ENCODE measurements around the gene JAKMIP3. TPM values are rescaled to one million over a fixed set of nuclear protein-coding genes. Genes with fewer than 3 reads are reported as not detected.

The JAKMIP3 gene
- total RNA-seq, 1 experiment from 2014 or later: 0.17 TPM

- TF ChIP-seq YY1 (IDR thresholded peaks at IDR 0.05; ENCODE audit: extremely low read depth, insufficient replicate concordance, low read depth, low read length): no peak
- no peak for TF ChIP-seq RAD21 (IDR thresholded peaks at IDR 0.05; ENCODE audit: low read depth)
- TF ChIP-seq CBX3 (IDR thresholded peaks at IDR 0.05; ENCODE audit: low read depth): no peak
- no peak for TF ChIP-seq SP1 (IDR thresholded peaks at IDR 0.05; ENCODE audit: low read depth)
- no peak for TF ChIP-seq ZFX (IDR thresholded peaks at IDR 0.05)
Measured at GRCh38 chr10:132099389-132100090, 33.8 kb downstream of the JAKMIP3 start (continued).

- H3K79me2 ChIP-seq (ENCODE audit: insufficient read depth, low read length): no peaks in the 10 kb centered on the region
- H3K9ac ChIP-seq (ENCODE audit: low read length): no peak overlapping the region
- H3K27ac ChIP-seq (ENCODE audit: low read depth, low read length): no peak overlapping the region
- H3K9me2 ChIP-seq (ENCODE audit: insufficient read depth): no peaks in the 10 kb centered on the region
- H3K27me3 ChIP-seq (ENCODE audit: insufficient read depth, low read length): no peaks in the 10 kb centered on the region
- intact Hi-C loops (cut with micrococcal nuclease): no loop called here
- H4K20me1 ChIP-seq (ENCODE audit: insufficient read depth): no peaks in the 10 kb centered on the region
- ATAC-seq: no peak
- DNase-seq (ENCODE audit: low read depth, low spot score): no peak
- H3K9me3 ChIP-seq (ENCODE audit: control insufficient read depth in 1 of 2, insufficient read depth in 1 of 2, low read depth in 1 of 2, low read length in 2 of 2): no peaks in the 10 kb centered on the region
- H3K36me3 ChIP-seq (ENCODE audit: control insufficient read depth in 1 of 2, insufficient read depth in 2 of 2, low read length in 2 of 2): no peaks in the 10 kb centered on the region
- H3K4me1 ChIP-seq (ENCODE audit: control insufficient read depth in 1 of 2, insufficient read depth in 2 of 2, low read length in 2 of 2): peaks cover 15 to 18% of the 10 kb centered on the region in 2 experiments
- no TSS peak for BruUV-seq (replicated peaks)
- RAD21 ChIA-PET (ENCODE audit: low non-redundant PET in 1 of 2, low total read pairs in 2 of 2, uncharacterized antibody in 2 of 2, unreplicated experiment in 2 of 2): no interaction called here
- H3K4me2 ChIP-seq (ENCODE audit: low read length): no peak overlapping the region
- POLR2A ChIA-PET: no interaction called here
- CTCF ChIA-PET: no interaction called here
- no peak overlapping the region for H2AFZ ChIP-seq (ENCODE audit: low read depth, low read length, poor library complexity, severe bottlenecking)
- TF ChIP-seq CEBPB (IDR thresholded peaks at IDR 0.05; ENCODE audit: low read depth) (no peak), SIN3A (IDR thresholded peaks at IDR 0.05; ENCODE audit: low read depth) (no peak), POLR2A (IDR thresholded peaks at IDR 0.05; ENCODE audit: borderline replicate concordance, extremely low read depth, insufficient read depth, insufficient read length) (no peak), RAD21 (IDR thresholded peaks at IDR 0.05; ENCODE audit: low read depth) (no peak), EZH2phosphoT487 (IDR thresholded peaks at IDR 0.05; ENCODE audit: borderline replicate concordance) (no peak), EGR1 (IDR thresholded peaks at IDR 0.05; ENCODE audit: low read depth) (no peak)
- H3K4me3 ChIP-seq (replicated peaks in 1 of 2; ENCODE audit: low read depth in 1 of 2, low read length in 2 of 2): no peak overlapping the region
Measured at GRCh38 chr10:132100091-132100481, 34.3 kb downstream of the JAKMIP3 start.
